MM.1S (cell line): ENCODE measurements around the gene NBAS.

Experiments used
- DNase-seq: peaks from one replicate; pipeline ENCODE4 v3.0.0-alpha.2; 2015
- H2AFZ ChIP-seq: fragments of 300-600 bp; sonication (generic); 2 replicates; pipeline ENCODE4 v1.6.0; 2016; ENCODE audit warnings: antibody characterized with exemption, low read length
- H3F3A ChIP-seq: fragments of 300-600 bp; sonication (generic); 2 replicates; pipeline ENCODE4 v1.6.1; 2016; ENCODE audit warnings: mild to moderate bottlenecking, antibody characterized with exemption, low read length, moderate library complexity, mixed read lengths; ENCODE audit not compliant: insufficient read depth
- H3K27ac ChIP-seq: fragments of 300-600 bp; sonication (generic); 2 replicates; pipeline ENCODE4 v1.5.1; 2016; ENCODE audit warnings: mild to moderate bottlenecking, low read length
- H3K27me3 ChIP-seq: fragments of 300-600 bp; sonication (generic); replicated peaks from 2 replicates; pipeline ENCODE4 v1.6.0; 2016; ENCODE audit warnings: low read length; ENCODE audit not compliant: insufficient read depth
- H3K36me3 ChIP-seq: fragments of 300-600 bp; sonication (generic); replicated peaks from 2 replicates; pipeline ENCODE4 v1.6.1; 2016; ENCODE audit warnings: mild to moderate bottlenecking, low read length, mixed read lengths; ENCODE audit not compliant: insufficient read depth
- H3K4me1 ChIP-seq: fragments of 300-600 bp; sonication (generic); 2 replicates; pipeline ENCODE4 v1.6.1; 2016; ENCODE audit warnings: low read length, mixed read lengths
- H3K4me2 ChIP-seq: fragments of 300-600 bp; sonication (generic); 2 replicates; pipeline ENCODE4 v1.6.0; 2016; ENCODE audit warnings: low read depth, low read length
- H3K4me3 ChIP-seq: fragments of 300-600 bp; sonication (generic); 2 replicates; pipeline ENCODE4 v1.5.1; 2016; ENCODE audit warnings: low read length, mixed read lengths
- H3K79me2 ChIP-seq: fragments of 300-600 bp; sonication (generic); 2 replicates; pipeline ENCODE4 v1.6.1; 2016; ENCODE audit warnings: mixed run types, low read length, mixed read lengths
- H3K9ac ChIP-seq: fragments of 300-600 bp; sonication (generic); 2 replicates; pipeline ENCODE4 v1.6.1; 2016; ENCODE audit warnings: low read length, mixed read lengths
- H3K9me2 ChIP-seq: fragments of 300-600 bp; sonication (generic); replicated peaks from 2 replicates; pipeline ENCODE4 v1.6.1; 2016; ENCODE audit warnings: mild to moderate bottlenecking, low read length, mixed read lengths; ENCODE audit not compliant: insufficient read depth
- H3K9me3 ChIP-seq: fragments of 300-600 bp; sonication (generic); replicated peaks from 2 replicates; pipeline ENCODE4 v1.6.1; 2016; ENCODE audit warnings: mild to moderate bottlenecking, low read length, mixed read lengths; ENCODE audit not compliant: insufficient read depth
- H4K20me1 ChIP-seq: fragments of 300-600 bp; sonication (generic); 2 replicates; pipeline ENCODE4 v1.6.1; 2016; ENCODE audit warnings: mild to moderate bottlenecking, low read length, moderate library complexity, mixed read lengths; ENCODE audit not compliant: insufficient read depth
- CTCF ChIP-seq: fragments of 300-600 bp; sonication (generic); IDR thresholded peaks from 2 replicates; pipeline ENCODE4 v1.5.1; 2016; ENCODE audit warnings: antibody characterized with exemption, low read length, mixed read lengths
- EZH2 ChIP-seq: fragments of 300-600 bp; sonication (generic); optimal IDR thresholded peaks from 2 replicates; pipeline ENCODE3; 2017; ENCODE audit warnings: low read depth, mild to moderate bottlenecking, antibody characterized with exemption, low read length, mixed read lengths
- EZH2phosphoT487 ChIP-seq: fragments of 300-600 bp; sonication (generic); IDR thresholded peaks from 2 replicates; pipeline ENCODE4 v1.6.1; 2018; ENCODE audit warnings: antibody characterized with exemption, low read length

NBAS gene

DNA sequence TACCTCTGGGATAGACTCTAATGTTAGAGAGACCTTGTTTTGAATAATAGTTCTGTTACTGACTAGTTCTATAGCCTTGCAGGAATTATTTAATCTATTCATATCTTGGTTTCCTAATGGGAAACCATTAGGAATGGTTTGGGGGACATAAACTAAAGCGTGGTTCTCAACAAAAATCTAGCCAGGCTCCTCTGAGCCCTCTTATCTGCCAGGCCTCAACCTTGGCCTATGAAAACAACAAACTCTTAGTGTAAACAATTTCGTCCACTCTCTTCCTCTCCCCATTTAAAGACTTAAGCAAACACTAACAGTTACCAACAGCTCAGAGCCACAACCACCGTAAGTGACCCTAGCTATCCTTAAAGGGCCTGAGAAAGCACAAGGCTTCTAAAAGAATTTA lies 10.6 kb upstream of the NBAS start:
- Histone ChIP-seq H3K4me3 (no peak overlapping the region), H3K4me2 (no peak overlapping the region), H4K20me1 (no peaks in the 10 kb centered on the region), H3K36me3 (no peaks in the 10 kb centered on the region), H3K9me3 (no peaks in the 10 kb centered on the region), H3K27ac (no peak overlapping the region), H2AFZ (no peak overlapping the region), H3K79me2 (no peaks in the 10 kb centered on the region), H3K9me2 (no peaks in the 10 kb centered on the region), H3K4me1 (no peaks in the 10 kb centered on the region), H3F3A (no peaks in the 10 kb centered on the region), H3K9ac (no peak overlapping the region), H3K27me3 (no peaks in the 10 kb centered on the region)
- TF ChIP-seq CTCF (no peak), EZH2 (no peak), EZH2phosphoT487 (no peak)
- no peak for DNase-seq

- Histone ChIP-seq H2AFZ (no peak overlapping the region), H3K9me3 (no peaks in the 10 kb centered on the region), H3K4me3 (no peak overlapping the region), H3K9me2 (no peaks in the 10 kb centered on the region), H3K4me2 (no peak overlapping the region), H3K79me2 (no peaks in the 10 kb centered on the region), H3K27ac (no peak overlapping the region), H3K4me1 (no peaks in the 10 kb centered on the region), H3K36me3 (no peaks in the 10 kb centered on the region), H3K9ac (no peak overlapping the region), H3F3A (no peaks in the 10 kb centered on the region), H4K20me1 (no peaks in the 10 kb centered on the region), H3K27me3 (no peaks in the 10 kb centered on the region)
- no peak for DNase-seq
- TF ChIP-seq EZH2phosphoT487 (no peak), EZH2 (no peak), CTCF (no peak)
Observed at GRCh38 chr2:15570104-15570503, 9.0 kb upstream of the NBAS start.

- Histone ChIP-seq H3F3A (no peaks in the 10 kb centered on the region), H3K79me2 (no peaks in the 10 kb centered on the region), H3K9me2 (no peaks in the 10 kb centered on the region), H3K36me3 (no peaks in the 10 kb centered on the region), H3K4me2 (no peak overlapping the region), H4K20me1 (no peaks in the 10 kb centered on the region), H2AFZ (no peak overlapping the region), H3K4me3 (no peak overlapping the region), H3K9ac (no peak overlapping the region), H3K27me3 (no peaks in the 10 kb centered on the region), H3K27ac (no peak overlapping the region), H3K4me1 (no peaks in the 10 kb centered on the region), H3K9me3 (no peaks in the 10 kb centered on the region)
- no peak for TF ChIP-seq EZH2phosphoT487
- no peak for TF ChIP-seq EZH2
- TF ChIP-seq CTCF = no peak
- no peak for DNase-seq
Observed at GRCh38 chr2:15568874-15569273, 7.7 kb upstream of the NBAS start.

- no peak overlapping the region for H3K9ac ChIP-seq
- no peaks in the 10 kb centered on the region for H3K27me3 ChIP-seq
- DNase-seq = no peak
- no peaks in the 10 kb centered on the region for H3K9me2 ChIP-seq
- no peak overlapping the region for H3K4me3 ChIP-seq
- no peak overlapping the region for H2AFZ ChIP-seq
- H3K36me3 ChIP-seq = no peaks in the 10 kb centered on the region
- H3K79me2 ChIP-seq = no peaks in the 10 kb centered on the region
- H3K4me2 ChIP-seq = no peak overlapping the region
- H3K4me1 ChIP-seq = no peaks in the 10 kb centered on the region
- no peak overlapping the region for H3K27ac ChIP-seq
- H3K9me3 ChIP-seq = no peaks in the 10 kb centered on the region
- H4K20me1 ChIP-seq = no peaks in the 10 kb centered on the region
- no peaks in the 10 kb centered on the region for H3F3A ChIP-seq
- TF ChIP-seq CTCF (no peak), EZH2phosphoT487 (no peak)
Observed at GRCh38 chr2:15566912-15567311, 5.8 kb upstream of the NBAS start.
